Measurements from ENCODE around the gene BLMH.

Gene BLMH

DNA sequence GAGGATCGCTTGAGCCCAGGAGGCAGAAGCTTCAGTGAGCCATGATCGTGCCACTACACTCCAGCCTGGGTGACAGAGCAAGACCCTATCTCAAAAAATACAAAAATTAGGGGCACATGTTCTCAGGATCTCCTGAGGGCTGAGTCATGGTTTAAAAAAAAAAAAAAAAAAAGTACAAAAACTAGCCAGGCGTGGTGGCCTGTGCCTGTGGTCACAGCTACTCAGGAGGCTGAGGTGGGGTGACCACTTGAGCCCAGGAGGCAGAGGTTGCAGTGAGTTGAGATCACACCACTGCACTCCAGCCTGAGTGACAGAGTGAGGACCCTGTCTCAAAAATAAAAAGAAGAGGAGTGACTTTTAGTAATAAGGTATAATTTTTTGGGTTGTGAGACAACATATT, 16.9 kb downstream of the BLMH start:
- TF ChIP-seq, protein P1, sequence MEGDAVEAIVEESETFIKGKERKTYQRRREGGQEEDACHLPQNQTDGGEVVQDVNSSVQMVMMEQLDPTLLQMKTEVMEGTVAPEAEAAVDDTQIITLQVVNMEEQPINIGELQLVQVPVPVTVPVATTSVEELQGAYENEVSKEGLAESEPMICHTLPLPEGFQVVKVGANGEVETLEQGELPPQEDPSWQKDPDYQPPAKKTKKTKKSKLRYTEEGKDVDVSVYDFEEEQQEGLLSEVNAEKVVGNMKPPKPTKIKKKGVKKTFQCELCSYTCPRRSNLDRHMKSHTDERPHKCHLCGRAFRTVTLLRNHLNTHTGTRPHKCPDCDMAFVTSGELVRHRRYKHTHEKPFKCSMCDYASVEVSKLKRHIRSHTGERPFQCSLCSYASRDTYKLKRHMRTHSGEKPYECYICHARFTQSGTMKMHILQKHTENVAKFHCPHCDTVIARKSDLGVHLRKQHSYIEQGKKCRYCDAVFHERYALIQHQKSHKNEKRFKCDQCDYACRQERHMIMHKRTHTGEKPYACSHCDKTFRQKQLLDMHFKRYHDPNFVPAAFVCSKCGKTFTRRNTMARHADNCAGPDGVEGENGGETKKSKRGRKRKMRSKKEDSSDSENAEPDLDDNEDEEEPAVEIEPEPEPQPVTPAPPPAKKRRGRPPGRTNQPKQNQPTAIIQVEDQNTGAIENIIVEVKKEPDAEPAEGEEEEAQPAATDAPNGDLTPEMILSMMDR (IDR thresholded peaks at IDR 0.05; ENCODE audit: insufficient read depth, missing control alignments) = no peak
- no peak for FAIRE-seq
- no peak for DNase-seq (ENCODE audit: insufficient read length, low spot score)

DNA sequence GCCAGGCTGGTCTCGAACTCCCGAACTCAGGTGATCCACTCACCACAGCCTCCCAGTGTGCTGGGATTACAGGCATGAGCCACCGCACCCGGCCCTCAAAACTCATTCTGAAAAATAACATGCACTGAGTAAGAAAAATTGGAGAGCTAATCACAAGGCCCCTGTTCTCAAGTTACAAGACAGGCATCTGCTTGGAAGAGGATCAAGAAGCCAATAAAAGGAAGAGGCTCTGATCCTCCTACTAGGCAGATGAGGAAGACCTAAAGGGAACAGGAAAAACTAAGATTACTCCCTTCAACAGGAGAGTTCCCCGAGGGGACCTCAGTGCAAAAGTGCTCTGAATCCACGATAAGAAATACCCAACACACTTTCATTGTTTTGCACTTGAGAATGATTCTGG, 18.4 kb downstream of the BLMH start:
- peak; percentile 29 for FAIRE-seq
- TF ChIP-seq, protein P1 (IDR thresholded peaks at IDR 0.05; ENCODE audit: insufficient read depth, missing control alignments) = no peak
- DNase-seq (ENCODE audit: insufficient read length, low spot score) = no peak

DNA sequence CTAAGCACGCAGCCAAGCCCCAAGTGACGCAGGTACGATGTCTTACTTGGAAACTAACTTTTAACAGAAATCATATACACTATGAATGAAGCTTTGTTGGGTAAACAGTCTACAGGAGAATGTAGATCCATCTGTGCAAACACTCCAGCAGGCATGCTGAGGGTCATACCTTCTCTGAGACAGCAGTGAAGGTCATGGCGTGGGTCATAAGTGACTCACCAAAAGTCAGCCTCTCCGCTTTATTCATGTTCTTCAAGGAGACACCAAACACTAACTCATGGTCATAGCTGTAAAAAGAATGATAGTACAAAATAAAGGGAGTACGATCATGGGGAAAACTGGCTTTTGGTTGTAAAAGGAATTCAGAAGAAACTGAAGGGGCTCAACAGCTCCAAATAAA, 20.6 kb downstream of the BLMH start:
- DNase-seq (ENCODE audit: insufficient read length, low spot score) (no peak), FAIRE-seq (no peak)
- TF ChIP-seq, protein P1 (IDR thresholded peaks at IDR 0.05; ENCODE audit: insufficient read depth, missing control alignments) = no peak

DNA sequence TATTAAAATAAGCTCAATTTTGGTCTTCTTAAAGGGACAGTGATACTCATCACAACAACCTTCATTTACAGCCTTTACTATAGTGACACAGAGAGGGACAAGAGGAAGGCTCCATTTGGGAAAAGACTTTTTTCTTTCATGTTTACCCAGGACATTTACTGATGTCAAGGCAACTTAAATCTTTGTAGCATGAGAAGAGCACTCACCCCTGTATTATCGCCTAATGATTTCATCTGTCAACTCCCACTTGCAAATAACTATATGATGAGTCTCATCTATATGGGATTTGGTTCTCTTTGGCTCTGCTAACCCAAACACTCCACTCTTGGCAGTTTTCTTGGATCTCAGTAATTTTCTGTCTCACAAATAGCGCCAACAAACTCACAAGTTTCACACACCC, 24.1 kb downstream of the BLMH start:
- FAIRE-seq (no peak), DNase-seq (ENCODE audit: insufficient read length, low spot score) (no peak)
- TF ChIP-seq, protein P1 (IDR thresholded peaks at IDR 0.05; ENCODE audit: insufficient read depth, missing control alignments) = no peak

DNA sequence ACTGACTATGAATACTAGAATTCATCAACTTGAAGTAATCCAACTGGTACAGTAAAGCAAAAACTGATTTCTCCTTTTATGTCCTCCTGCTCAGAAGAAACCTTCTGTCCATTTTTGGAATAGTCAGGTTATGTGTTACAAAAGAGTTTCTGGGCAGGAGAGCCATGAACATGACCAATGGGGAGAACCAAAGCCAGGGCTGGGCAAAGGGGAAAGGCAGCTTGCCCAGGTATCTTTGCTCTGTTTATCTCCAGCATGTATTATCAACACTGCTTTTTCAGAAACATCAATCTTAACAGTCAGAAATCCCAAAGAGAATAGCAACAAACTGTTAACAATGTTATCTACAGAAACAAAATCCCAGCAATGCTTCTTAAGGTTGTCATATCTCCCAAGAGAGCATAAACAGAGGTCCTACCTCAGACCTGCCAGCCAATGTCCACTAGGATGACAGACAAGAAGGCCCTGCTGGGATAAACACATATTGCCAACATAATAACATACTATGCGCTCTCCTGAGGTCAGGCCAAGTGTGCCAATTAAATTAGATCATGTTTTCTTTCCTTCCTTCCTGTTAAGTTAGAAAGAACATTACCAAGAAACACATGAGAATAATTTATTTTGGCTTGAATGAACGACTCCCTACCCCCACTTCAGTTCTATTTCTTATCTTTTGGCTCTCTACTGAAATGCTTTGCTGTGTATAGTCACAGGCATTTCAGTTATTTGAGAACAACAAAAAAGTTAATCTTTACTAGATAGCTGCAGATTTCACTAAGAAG, 28.0 kb downstream of the BLMH start:
- peak; percentile 32 for FAIRE-seq
- TF ChIP-seq, protein P1 (IDR thresholded peaks at IDR 0.05; ENCODE audit: insufficient read depth, missing control alignments) = no peak
- DNase-seq (ENCODE audit: insufficient read length, low spot score) = no peak

DNA sequence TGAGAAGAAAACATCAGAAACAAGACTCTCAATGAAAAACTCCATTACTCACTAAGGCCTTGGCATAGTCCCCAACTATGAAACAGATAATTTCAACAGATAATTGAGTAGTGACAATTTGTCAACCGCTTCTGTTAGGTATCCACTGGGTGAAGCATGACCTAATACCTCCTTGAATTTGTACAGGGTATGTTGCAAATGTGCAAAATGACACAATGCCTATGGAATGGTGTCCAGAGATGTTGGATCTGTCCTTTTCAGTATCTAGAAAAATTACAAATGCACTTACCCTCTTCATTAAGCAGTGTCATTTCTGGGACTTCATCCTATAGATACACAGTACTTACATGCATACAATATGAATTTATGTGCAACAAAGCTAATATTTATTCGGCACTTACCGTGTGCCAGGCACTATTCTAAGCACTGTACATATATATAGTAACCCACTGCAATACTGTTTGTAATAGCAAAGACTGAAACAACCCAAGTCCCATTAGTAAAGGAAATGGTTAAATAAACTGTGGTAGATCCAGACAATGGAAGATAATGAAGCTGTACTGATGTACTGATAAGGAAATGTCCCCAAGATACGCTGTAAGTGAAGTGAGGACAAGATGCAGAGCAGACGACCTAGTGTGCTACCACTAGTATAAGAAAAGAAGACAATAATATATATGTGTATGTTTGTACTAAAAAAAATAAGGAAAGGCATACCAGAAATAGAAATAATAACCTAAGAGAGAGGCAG, 34.8 kb downstream of the BLMH start:
- FAIRE-seq = no peak
- TF ChIP-seq, protein P1 (IDR thresholded peaks at IDR 0.05; ENCODE audit: insufficient read depth, missing control alignments) = no peak
- no peak for DNase-seq (ENCODE audit: insufficient read length, low spot score)

DNA sequence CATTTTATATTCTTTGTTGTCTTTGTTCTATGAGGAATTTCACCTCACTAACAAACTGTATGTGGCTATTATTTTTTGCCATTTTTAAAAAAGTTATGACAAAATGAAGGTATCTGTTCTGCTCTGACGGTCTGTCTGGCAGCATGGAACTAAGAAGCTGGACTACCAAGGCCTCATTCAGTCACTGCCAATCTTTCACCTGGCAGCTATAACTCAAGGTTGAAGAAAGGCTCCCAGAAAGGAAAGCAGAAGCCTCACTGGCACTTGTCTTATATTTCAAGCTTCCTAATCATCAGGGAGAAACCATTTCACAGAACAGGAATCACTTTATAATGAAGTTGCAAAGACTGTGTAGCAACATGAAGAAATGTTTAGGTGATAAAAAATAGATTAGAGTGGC, 37.6 kb downstream of the BLMH start:
- TF ChIP-seq, protein P1 (IDR thresholded peaks at IDR 0.05; ENCODE audit: insufficient read depth, missing control alignments) = no peak
- no peak for DNase-seq (ENCODE audit: insufficient read length, low spot score)
- FAIRE-seq = no peak
